B cell (primary cell): ENCODE data around the gene FBLN5. TPM values are rescaled to one million over a fixed set of nuclear protein-coding genes. Genes with fewer than 3 reads are reported as not detected.

Source experiments
- ATAC-seq: fragments of 200-7000 bp; cut with Tn5 transposase; one replicate; pipeline ENCODE4 v1.10.0; 2021; ENCODE audit warnings: low read depth, mild to moderate bottlenecking, moderate number of reproducible peaks, moderate library complexity
- CTCF ChIA-PET: fragments of 350-600 bp; sonication (Branson Sonifier 250); formaldehyde crosslinking; loops from one replicate; lab custom pipeline; 2021; ENCODE audit warnings: antibody characterized with exemption, inconsistent platforms; lab: Charles Lee
- POLR2A ChIA-PET: fragments of 350-600 bp; sonication (Branson Sonifier 250); formaldehyde crosslinking; loops from one replicate; lab custom pipeline; 2021; ENCODE audit warnings: antibody characterized with exemption; lab: Charles Lee
- DNase-seq: peaks from one replicate; pipeline ENCODE4 v3.0.0; 2013
- H2AFZ ChIP-seq: 2 replicates; pipeline ENCODE4 v1.6.1; 2012; ENCODE audit warnings: mild to moderate bottlenecking, low read depth, low read length; ENCODE audit not compliant: insufficient read depth, poor library complexity, severe bottlenecking
- H3K27ac ChIP-seq, 2 donors: 1 replicate in 1 of 2; 2 replicates in 1 of 2; pipeline ENCODE4 v1.5.1; 2012 to 2013; ENCODE audit warnings: low read length in 2 of 2, mild to moderate bottlenecking in 2 of 2, moderate library complexity in 1 of 2
- H3K27me3 ChIP-seq, 4 experiments: fragments of 200-600 bp in 1 of 4; sonication (generic) in 1 of 4; replicated peaks in 1 of 4; 1 replicate in 2 of 4; 2 replicates in 2 of 4; pipeline versions ENCODE4 v1.6.1 to v1.7.0; 2013 to 2016; ENCODE audit warnings: low read length in 3 of 4, mild to moderate bottlenecking in 2 of 4, mixed read lengths in 1 of 4, moderate library complexity in 1 of 4; ENCODE audit not compliant: insufficient read depth in 4 of 4, control insufficient read depth in 3 of 4; ENCODE audit errors: control extremely low read depth in 1 of 4
- H3K36me3 ChIP-seq, 2 experiments: replicated peaks in 1 of 2; 1 replicate in 1 of 2; 2 replicates in 1 of 2; pipeline versions ENCODE4 v1.6.1 to v1.7.1; 2013; ENCODE audit warnings: low read length in 1 of 2; ENCODE audit not compliant: insufficient read depth in 2 of 2, control insufficient read depth in 1 of 2; ENCODE audit errors: control extremely low read depth in 1 of 2, extremely low read depth in 1 of 2
- H3K4me1 ChIP-seq, 2 donors: fragments of 200-600 bp in 1 of 2; sonication (generic) in 1 of 2; 1 replicate in 1 of 2; 2 replicates in 1 of 2; pipeline versions ENCODE4 v1.5.1 to v1.6.1; 2013 to 2017; ENCODE audit warnings: low read length in 2 of 2; ENCODE audit not compliant: control insufficient read depth in 2 of 2, insufficient read depth in 2 of 2
- H3K4me2 ChIP-seq: replicated peaks from 2 replicates; pipeline ENCODE3; 2012; ENCODE audit warnings: mild to moderate bottlenecking, low read depth, low read length; ENCODE audit not compliant: poor library complexity, severe bottlenecking
- H3K4me3 ChIP-seq, 5 experiments: fragments of 200-600 bp in 1 of 5; sonication (generic) in 1 of 5; 1 replicate in 3 of 5; 2 replicates in 2 of 5; pipeline versions ENCODE4 v1.5.1 to v1.7.0; 2011 to 2016; ENCODE audit warnings: low read length in 4 of 5, mild to moderate bottlenecking in 4 of 5, low read depth in 2 of 5, control low read depth in 1 of 5, moderate library complexity in 1 of 5; ENCODE audit not compliant: insufficient read depth in 1 of 5; ENCODE audit errors: control extremely low read depth in 1 of 5, extremely low read depth in 1 of 5
- H3K79me2 ChIP-seq: fragments of 200-600 bp; sonication (generic); one replicate; pipeline ENCODE4 v1.6.0; 2016; ENCODE audit warnings: low read length; ENCODE audit not compliant: control insufficient read depth, insufficient read depth
- H3K9ac ChIP-seq: fragments of 200-600 bp; sonication (generic); 2 replicates; pipeline ENCODE4 v1.6.1; 2017; ENCODE audit warnings: mild to moderate bottlenecking, low read length, moderate library complexity
- H3K9me3 ChIP-seq, 3 donors: one replicate each; pipeline versions ENCODE4 v1.6.1 to v1.7.1; 2013; ENCODE audit warnings: low read length in 2 of 3; ENCODE audit not compliant: control insufficient read depth in 2 of 3, insufficient read depth in 1 of 3; ENCODE audit errors: control extremely low read depth in 1 of 3
- H4K20me1 ChIP-seq: 2 replicates; pipeline ENCODE4 v1.6.0; 2012; ENCODE audit warnings: mild to moderate bottlenecking, low read length; ENCODE audit not compliant: insufficient read depth, control insufficient read depth, poor library complexity, severe bottlenecking
- H3K27ac Mint-ChIP-seq: one replicate; pipeline ENCODE4 v1.8.0; 2021; ENCODE audit warnings: mixed read lengths
- H3K27me3 Mint-ChIP-seq: one replicate; pipeline ENCODE4 v1.8.0; 2021; ENCODE audit warnings: mixed read lengths
- H3K4me1 Mint-ChIP-seq: one replicate; pipeline ENCODE4 v1.8.0; 2021; ENCODE audit warnings: mixed read lengths
- H3K4me3 Mint-ChIP-seq: one replicate; pipeline ENCODE4 v1.8.0; 2021; ENCODE audit warnings: mixed read lengths
- H3K9me3 Mint-ChIP-seq: one replicate; pipeline ENCODE4 v1.8.0; 2022; ENCODE audit warnings: mixed read lengths; ENCODE audit not compliant: insufficient read depth
- EZH2 ChIP-seq: IDR thresholded peaks from 2 replicates; pipeline ENCODE4 v1.6.1; 2012; ENCODE audit warnings: borderline replicate concordance, low read depth, mild to moderate bottlenecking, moderate library complexity, low read length; ENCODE audit not compliant: insufficient read depth, poor library complexity, severe bottlenecking
- WGBS: methylation state at CpG from one replicate; pipeline ENCODE4 v1.1.5; 2013; ENCODE audit warnings: missing lambda C conversion rate; ENCODE audit not compliant: insufficient coverage; 5-methylcytosine and 5-hydroxymethylcytosine counted together
- intact Hi-C: fragments of 100-400 bp; cut with micrococcal nuclease; formaldehyde crosslinking; loops from one replicate; pipeline ENCODE4 v1.10.0; 2022
- polyA plus RNA-seq: library from polyadenylated mRNA; depleted of rRNA; stranded (reverse); fragments of >200 nt; gene quantifications from 2 replicates; pipeline ENCODE4 v1.2.3, GENCODE V29; 2012
- total RNA-seq, 2 donors: library from RNA; stranded (reverse); fragments of 120-200 nt in 1 of 2; gene quantifications; 1 replicate in 1 of 2; 2 replicates in 1 of 2; pipeline versions ENCODE4 v1.2.3 to v1.2.4, GENCODE V29; 2013 to 2022
- TF ChIP-seq, protein P1 (sequence below): fragments of 200-600 bp; IDR thresholded peaks from one replicate; pipeline ENCODE4 v1.8.0; 2022; ENCODE audit warnings: antibody characterized with exemption, mild to moderate bottlenecking

Gene FBLN5
- total and polyA plus RNA-seq, 2 donors (not counting 1 experiment from before 2014, with no cell fraction given) = 0.31 to 0.37 TPM

DNA sequence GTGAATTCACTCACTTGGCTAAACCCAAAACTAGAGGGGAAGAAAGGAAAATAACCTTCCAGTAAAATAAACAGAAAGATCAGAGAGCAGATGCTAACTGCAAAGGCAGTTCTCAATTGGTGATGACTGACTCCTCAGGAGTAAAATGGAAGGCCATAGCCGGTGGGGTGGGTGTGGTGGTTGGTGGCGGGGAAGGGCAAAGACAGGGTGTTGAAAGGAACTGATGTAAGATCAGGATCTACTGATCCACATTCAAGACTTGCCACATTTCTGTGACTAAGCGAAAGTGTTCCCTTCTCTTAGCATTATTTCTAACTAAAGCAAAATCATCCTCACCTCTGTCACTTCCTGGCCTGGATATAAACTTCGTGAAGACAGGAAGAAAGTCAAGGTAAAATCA, 53.8 kb downstream of the FBLN5 start:
- no CpG with 5 or more reads among the region's 4 CpGs for WGBS
- H3K4me3 ChIP-seq = no peak overlapping the region
- intact Hi-C loops = no loop called here
- Mint-ChIP-seq H3K27me3 (peaks cover 10% of the 10 kb centered on the region), H3K4me1 (no peaks in the 10 kb centered on the region), H3K9me3 (no peaks in the 10 kb centered on the region), H3K4me3 (no peak overlapping the region), H3K27ac (no peak overlapping the region)
- H3K27me3 ChIP-seq = peaks cover 0 to 5% (median 0%) of the 10 kb centered on the region in 4 experiments
- CTCF ChIA-PET = interaction anchor here (1.2 to 1.6 kb wide), 2 partner anchors 18 to 120 kb away, joined by 3 read pairs; no protein-coding TSS in a partner anchor
- DNase-seq (no peak), ATAC-seq (no peak)
- H3K27ac ChIP-seq = no peak overlapping the region
- TF ChIP-seq, protein P1, sequence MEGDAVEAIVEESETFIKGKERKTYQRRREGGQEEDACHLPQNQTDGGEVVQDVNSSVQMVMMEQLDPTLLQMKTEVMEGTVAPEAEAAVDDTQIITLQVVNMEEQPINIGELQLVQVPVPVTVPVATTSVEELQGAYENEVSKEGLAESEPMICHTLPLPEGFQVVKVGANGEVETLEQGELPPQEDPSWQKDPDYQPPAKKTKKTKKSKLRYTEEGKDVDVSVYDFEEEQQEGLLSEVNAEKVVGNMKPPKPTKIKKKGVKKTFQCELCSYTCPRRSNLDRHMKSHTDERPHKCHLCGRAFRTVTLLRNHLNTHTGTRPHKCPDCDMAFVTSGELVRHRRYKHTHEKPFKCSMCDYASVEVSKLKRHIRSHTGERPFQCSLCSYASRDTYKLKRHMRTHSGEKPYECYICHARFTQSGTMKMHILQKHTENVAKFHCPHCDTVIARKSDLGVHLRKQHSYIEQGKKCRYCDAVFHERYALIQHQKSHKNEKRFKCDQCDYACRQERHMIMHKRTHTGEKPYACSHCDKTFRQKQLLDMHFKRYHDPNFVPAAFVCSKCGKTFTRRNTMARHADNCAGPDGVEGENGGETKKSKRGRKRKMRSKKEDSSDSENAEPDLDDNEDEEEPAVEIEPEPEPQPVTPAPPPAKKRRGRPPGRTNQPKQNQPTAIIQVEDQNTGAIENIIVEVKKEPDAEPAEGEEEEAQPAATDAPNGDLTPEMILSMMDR = no peak
- TF ChIP-seq EZH2 = no peak
- H4K20me1 ChIP-seq = no peaks in the 10 kb centered on the region
- H3K36me3 ChIP-seq = no peaks in the 10 kb centered on the region
- H2AFZ ChIP-seq = no peak overlapping the region
- no peaks in the 10 kb centered on the region for H3K4me1 ChIP-seq
- no peaks in the 10 kb centered on the region for H3K79me2 ChIP-seq
- POLR2A ChIA-PET = no interaction called here
- no peak overlapping the region for H3K9ac ChIP-seq
- H3K4me2 ChIP-seq = no peak overlapping the region
- H3K9me3 ChIP-seq = no peaks in the 10 kb centered on the region

- Histone ChIP-seq H3K79me2 (no peaks in the 10 kb centered on the region), H3K4me3 (no peak overlapping the region), H3K9me3 (no peaks in the 10 kb centered on the region), H3K27ac (no peak overlapping the region), H3K4me1 (no peaks in the 10 kb centered on the region), H3K27me3 (peaks cover 0 to 5% (median 0%) of the 10 kb centered on the region in 4 experiments), H2AFZ (no peak overlapping the region), H4K20me1 (no peaks in the 10 kb centered on the region), H3K4me2 (no peak overlapping the region), H3K9ac (no peak overlapping the region), H3K36me3 (no peaks in the 10 kb centered on the region)
- Mint-ChIP-seq H3K27ac (no peak overlapping the region), H3K4me1 (no peaks in the 10 kb centered on the region), H3K27me3 (peaks cover 10% of the 10 kb centered on the region), H3K9me3 (no peaks in the 10 kb centered on the region), H3K4me3 (no peak overlapping the region)
- ChIA-PET POLR2A (no interaction called here), CTCF (interaction anchor here (1.2 to 1.6 kb wide), 3 partner anchors 18 to 119 kb away, joined by 3 read pairs; no protein-coding TSS in a partner anchor)
- DNase-seq = peak; percentile 49
- intact Hi-C loops = no loop called here
- peak; percentile 45 for ATAC-seq
- no peak for TF ChIP-seq EZH2
- TF ChIP-seq, protein P1 = peak; percentile 72
- 93% methylated on average over 1 of the region's 7 CpGs for WGBS
These were observed 54.5 kb downstream of the FBLN5 start for GRCh38 chr14:91893007-91893406.
